ENCODE data around the gene SUCLG2. TPM values are rescaled to one million over a fixed set of nuclear protein-coding genes. Genes with fewer than 3 reads are reported as not detected.

The SUCLG2 gene
- total RNA-seq, 1 donor from 2014 or later = 20.8 TPM

DNA sequence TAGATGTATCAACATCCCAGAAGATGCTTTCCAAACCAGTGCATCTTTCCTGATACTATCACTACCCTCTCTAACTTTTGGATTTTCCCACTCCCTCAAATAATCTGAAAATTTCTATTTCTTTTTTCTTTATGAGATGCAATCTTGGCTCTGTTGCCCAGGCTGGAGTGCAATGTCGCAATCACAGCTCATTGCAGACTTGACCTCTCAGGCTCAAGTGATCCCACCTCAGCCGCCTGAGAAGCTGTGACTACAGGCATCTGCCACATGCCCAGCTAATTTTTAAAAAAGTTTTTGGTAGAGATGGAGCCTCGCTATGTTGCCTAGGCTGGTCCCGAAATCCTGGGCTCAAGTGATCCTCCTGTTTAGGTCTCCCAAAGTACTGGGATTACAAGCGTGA lies 239.7 kb downstream of the SUCLG2 start:
- no peak overlapping the region for H3K4me3 Mint-ChIP-seq (ENCODE audit: unreplicated experiment)
- Histone ChIP-seq H3K4me1 (ENCODE audit: insufficient read depth, low read length) (peaks cover 3% of the 10 kb centered on the region), H3K4me2 (ENCODE audit: low read length) (no peak overlapping the region), H3K9me3 (ENCODE audit: insufficient read depth, low read depth, low read length) (no peaks in the 10 kb centered on the region), H3K36me3 (ENCODE audit: insufficient read depth, low read length) (no peaks in the 10 kb centered on the region), H2AFZ (ENCODE audit: low read depth, low read length) (no peak overlapping the region), H3K4me3 (ENCODE audit: insufficient read depth, low read depth, low read length) (no peak overlapping the region), H3K9ac (ENCODE audit: low read length) (no peak overlapping the region), H4K20me1 (ENCODE audit: insufficient read depth, low read length) (no peaks in the 10 kb centered on the region), H3K27ac (ENCODE audit: low read depth, low read length) (no peak overlapping the region), H3K27me3 (ENCODE audit: insufficient read depth, low read length) (no peaks in the 10 kb centered on the region), H3K79me2 (ENCODE audit: insufficient read depth, low read length) (no peaks in the 10 kb centered on the region)
- peaks cover 11% of the 10 kb centered on the region for H3K4me1 Mint-ChIP-seq (ENCODE audit: low read depth, unreplicated experiment)
- H3K27me3 Mint-ChIP-seq (ENCODE audit: low read depth, unreplicated experiment) = no peaks in the 10 kb centered on the region
- DNase-seq (ENCODE audit: low read depth) = no peak
- no peak for FAIRE-seq
- H3K27ac Mint-ChIP-seq (ENCODE audit: unreplicated experiment) = no peak overlapping the region
- peaks cover 2% of the 10 kb centered on the region for H3K9me3 Mint-ChIP-seq (ENCODE audit: unreplicated experiment)
- H3K36me3 Mint-ChIP-seq (ENCODE audit: low read depth, unreplicated experiment) = peaks cover 1% of the 10 kb centered on the region
- TF ChIP-seq, protein P1, sequence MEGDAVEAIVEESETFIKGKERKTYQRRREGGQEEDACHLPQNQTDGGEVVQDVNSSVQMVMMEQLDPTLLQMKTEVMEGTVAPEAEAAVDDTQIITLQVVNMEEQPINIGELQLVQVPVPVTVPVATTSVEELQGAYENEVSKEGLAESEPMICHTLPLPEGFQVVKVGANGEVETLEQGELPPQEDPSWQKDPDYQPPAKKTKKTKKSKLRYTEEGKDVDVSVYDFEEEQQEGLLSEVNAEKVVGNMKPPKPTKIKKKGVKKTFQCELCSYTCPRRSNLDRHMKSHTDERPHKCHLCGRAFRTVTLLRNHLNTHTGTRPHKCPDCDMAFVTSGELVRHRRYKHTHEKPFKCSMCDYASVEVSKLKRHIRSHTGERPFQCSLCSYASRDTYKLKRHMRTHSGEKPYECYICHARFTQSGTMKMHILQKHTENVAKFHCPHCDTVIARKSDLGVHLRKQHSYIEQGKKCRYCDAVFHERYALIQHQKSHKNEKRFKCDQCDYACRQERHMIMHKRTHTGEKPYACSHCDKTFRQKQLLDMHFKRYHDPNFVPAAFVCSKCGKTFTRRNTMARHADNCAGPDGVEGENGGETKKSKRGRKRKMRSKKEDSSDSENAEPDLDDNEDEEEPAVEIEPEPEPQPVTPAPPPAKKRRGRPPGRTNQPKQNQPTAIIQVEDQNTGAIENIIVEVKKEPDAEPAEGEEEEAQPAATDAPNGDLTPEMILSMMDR (IDR thresholded peaks at IDR 0.05; ENCODE audit: insufficient read depth, low read depth, low read length) = no peak
- no peak for TF ChIP-seq EZH2 (IDR thresholded peaks at IDR 0.05; ENCODE audit: insufficient read depth, low read length)

DNA sequence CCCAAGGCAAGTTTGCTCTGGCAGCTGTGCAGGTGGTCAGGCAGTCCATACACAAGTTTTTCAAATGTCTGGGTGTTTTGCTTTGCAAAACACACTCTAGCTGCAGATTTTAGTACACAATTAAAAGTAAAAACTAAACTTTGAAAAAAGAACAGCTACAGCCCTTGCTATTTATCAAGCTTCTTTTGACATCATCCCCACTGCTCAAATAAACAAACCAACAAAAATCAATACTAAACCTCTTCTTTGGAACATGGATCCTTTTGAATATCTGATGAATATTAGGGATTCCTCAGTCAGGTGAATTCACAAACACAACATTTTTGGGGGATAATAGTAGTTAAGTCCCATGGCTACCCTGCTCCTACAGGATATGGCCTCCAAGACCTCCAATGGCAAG lies 249.2 kb downstream of the SUCLG2 start:
- Mint-ChIP-seq H3K27me3 (ENCODE audit: low read depth, unreplicated experiment) (no peaks in the 10 kb centered on the region), H3K9me3 (ENCODE audit: unreplicated experiment) (no peaks in the 10 kb centered on the region), H3K27ac (ENCODE audit: unreplicated experiment) (no peak overlapping the region), H3K36me3 (ENCODE audit: low read depth, unreplicated experiment) (no peaks in the 10 kb centered on the region), H3K4me1 (ENCODE audit: low read depth, unreplicated experiment) (no peaks in the 10 kb centered on the region), H3K4me3 (ENCODE audit: unreplicated experiment) (no peak overlapping the region)
- TF ChIP-seq, protein P1 (IDR thresholded peaks at IDR 0.05; ENCODE audit: insufficient read depth, low read depth, low read length) = no peak
- no peak for TF ChIP-seq EZH2 (IDR thresholded peaks at IDR 0.05; ENCODE audit: insufficient read depth, low read length)
- H4K20me1 ChIP-seq (ENCODE audit: insufficient read depth, low read length) = no peaks in the 10 kb centered on the region
- H3K4me3 ChIP-seq (ENCODE audit: insufficient read depth, low read depth, low read length) = no peak overlapping the region
- FAIRE-seq = peak; percentile 20
- no peak for DNase-seq (ENCODE audit: low read depth)
- no peaks in the 10 kb centered on the region for H3K9me3 ChIP-seq (ENCODE audit: insufficient read depth, low read depth, low read length)
- H3K27me3 ChIP-seq (ENCODE audit: insufficient read depth, low read length) = no peaks in the 10 kb centered on the region
- H3K36me3 ChIP-seq (ENCODE audit: insufficient read depth, low read length) = peaks cover 4% of the 10 kb centered on the region
- no peaks in the 10 kb centered on the region for H3K4me1 ChIP-seq (ENCODE audit: insufficient read depth, low read length)
- H3K4me2 ChIP-seq (ENCODE audit: low read length) = no peak overlapping the region
- H3K9ac ChIP-seq (ENCODE audit: low read length) = no peak overlapping the region
- H3K27ac ChIP-seq (ENCODE audit: low read depth, low read length) = no peak overlapping the region
- no peaks in the 10 kb centered on the region for H3K79me2 ChIP-seq (ENCODE audit: insufficient read depth, low read length)
- no peak overlapping the region for H2AFZ ChIP-seq (ENCODE audit: low read depth, low read length)

DNA sequence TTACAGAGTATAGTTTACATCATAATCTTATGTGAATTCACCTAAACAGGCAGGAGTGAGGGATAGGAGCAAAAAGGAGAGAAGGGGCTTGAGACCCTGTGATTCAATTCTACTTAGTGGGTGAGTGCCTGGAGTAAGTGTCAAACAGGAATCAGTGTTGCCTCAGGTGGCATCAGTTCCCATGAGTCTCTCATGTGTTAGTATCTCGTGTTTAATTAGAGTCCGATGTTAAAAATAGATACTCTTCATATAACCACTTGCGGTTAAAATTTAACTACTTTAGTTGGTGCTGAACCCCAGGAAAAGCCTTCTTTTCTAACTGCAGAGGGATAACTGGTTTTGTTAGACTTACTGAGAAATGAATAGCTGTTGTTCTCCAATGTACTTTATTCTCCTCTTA lies 251.5 kb downstream of the SUCLG2 start:
- H2AFZ ChIP-seq (ENCODE audit: low read depth, low read length) = no peak overlapping the region
- no peaks in the 10 kb centered on the region for H3K4me1 Mint-ChIP-seq (ENCODE audit: low read depth, unreplicated experiment)
- H3K4me1 ChIP-seq (ENCODE audit: insufficient read depth, low read length) = no peaks in the 10 kb centered on the region
- H3K27me3 ChIP-seq (ENCODE audit: insufficient read depth, low read length) = no peaks in the 10 kb centered on the region
- FAIRE-seq (no peak), DNase-seq (ENCODE audit: low read depth) (no peak)
- H3K27ac Mint-ChIP-seq (ENCODE audit: unreplicated experiment) = no peak overlapping the region
- no peak overlapping the region for H3K27ac ChIP-seq (ENCODE audit: low read depth, low read length)
- no peaks in the 10 kb centered on the region for H3K27me3 Mint-ChIP-seq (ENCODE audit: low read depth, unreplicated experiment)
- H3K36me3 ChIP-seq (ENCODE audit: insufficient read depth, low read length) = peaks cover 4% of the 10 kb centered on the region
- no peak overlapping the region for H3K4me2 ChIP-seq (ENCODE audit: low read length)
- no peak overlapping the region for H3K4me3 ChIP-seq (ENCODE audit: insufficient read depth, low read depth, low read length)
- H3K36me3 Mint-ChIP-seq (ENCODE audit: low read depth, unreplicated experiment) = peaks cover 3% of the 10 kb centered on the region
- no peaks in the 10 kb centered on the region for H3K79me2 ChIP-seq (ENCODE audit: insufficient read depth, low read length)
- H3K9me3 Mint-ChIP-seq (ENCODE audit: unreplicated experiment) = no peaks in the 10 kb centered on the region
- TF ChIP-seq EZH2 (IDR thresholded peaks at IDR 0.05; ENCODE audit: insufficient read depth, low read length) = no peak
- TF ChIP-seq, protein P1 (IDR thresholded peaks at IDR 0.05; ENCODE audit: insufficient read depth, low read depth, low read length) = no peak
- no peak overlapping the region for H3K9ac ChIP-seq (ENCODE audit: low read length)
- H3K4me3 Mint-ChIP-seq (ENCODE audit: unreplicated experiment) = no peak overlapping the region
- H4K20me1 ChIP-seq (ENCODE audit: insufficient read depth, low read length) = no peaks in the 10 kb centered on the region
- no peaks in the 10 kb centered on the region for H3K9me3 ChIP-seq (ENCODE audit: insufficient read depth, low read depth, low read length)
